Fibroblast of villous mesenchyme (primary cell): Measurements from ENCODE around the gene CA12. TPM values are rescaled to one million over a fixed set of nuclear protein-coding genes. Genes with fewer than 3 reads are reported as not detected.

ENCODE experiments used
- DNase-seq: peaks from one replicate; pipeline ENCODE4 v3.0.0-alpha.2; 2010; ENCODE audit warnings: low read depth
- H3K4me3 ChIP-seq: 2 replicates; pipeline ENCODE4 v1.5.1; 2011; ENCODE audit warnings: low read depth, mild to moderate bottlenecking, low read length
- total RNA-seq: library from RNA; depleted of rRNA; stranded (reverse); fragments of >200 nt; gene quantifications from 2 replicates; pipeline ENCODE4 v1.2.3, GENCODE V29; 2012
- TF ChIP-seq, protein P1 (sequence below): IDR thresholded peaks from 2 replicates; pipeline ENCODE4 v1.5.1; 2012; ENCODE audit warnings: low read depth, mild to moderate bottlenecking, low read length; ENCODE audit not compliant: insufficient read depth

Gene CA12
- total RNA-seq, 1 donor = 15.1 TPM

- H3K4me3 ChIP-seq = no peak overlapping the region
- TF ChIP-seq, protein P1, sequence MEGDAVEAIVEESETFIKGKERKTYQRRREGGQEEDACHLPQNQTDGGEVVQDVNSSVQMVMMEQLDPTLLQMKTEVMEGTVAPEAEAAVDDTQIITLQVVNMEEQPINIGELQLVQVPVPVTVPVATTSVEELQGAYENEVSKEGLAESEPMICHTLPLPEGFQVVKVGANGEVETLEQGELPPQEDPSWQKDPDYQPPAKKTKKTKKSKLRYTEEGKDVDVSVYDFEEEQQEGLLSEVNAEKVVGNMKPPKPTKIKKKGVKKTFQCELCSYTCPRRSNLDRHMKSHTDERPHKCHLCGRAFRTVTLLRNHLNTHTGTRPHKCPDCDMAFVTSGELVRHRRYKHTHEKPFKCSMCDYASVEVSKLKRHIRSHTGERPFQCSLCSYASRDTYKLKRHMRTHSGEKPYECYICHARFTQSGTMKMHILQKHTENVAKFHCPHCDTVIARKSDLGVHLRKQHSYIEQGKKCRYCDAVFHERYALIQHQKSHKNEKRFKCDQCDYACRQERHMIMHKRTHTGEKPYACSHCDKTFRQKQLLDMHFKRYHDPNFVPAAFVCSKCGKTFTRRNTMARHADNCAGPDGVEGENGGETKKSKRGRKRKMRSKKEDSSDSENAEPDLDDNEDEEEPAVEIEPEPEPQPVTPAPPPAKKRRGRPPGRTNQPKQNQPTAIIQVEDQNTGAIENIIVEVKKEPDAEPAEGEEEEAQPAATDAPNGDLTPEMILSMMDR = no peak
- peak; percentile 58 for DNase-seq
These were observed 49.1 kb downstream of the CA12 start for GRCh38 chr15:63332367-63333124.

GRCh38 chr15:63331456-63331855 lies 50.2 kb downstream of the CA12 start:
- H3K4me3 ChIP-seq = no peak overlapping the region
- TF ChIP-seq, protein P1 = no peak
- DNase-seq = no peak

GRCh38 chr15:63330926-63331325 lies 50.7 kb downstream of the CA12 start:
- no peak overlapping the region for H3K4me3 ChIP-seq
- no peak for DNase-seq
- TF ChIP-seq, protein P1 = no peak

DNA sequence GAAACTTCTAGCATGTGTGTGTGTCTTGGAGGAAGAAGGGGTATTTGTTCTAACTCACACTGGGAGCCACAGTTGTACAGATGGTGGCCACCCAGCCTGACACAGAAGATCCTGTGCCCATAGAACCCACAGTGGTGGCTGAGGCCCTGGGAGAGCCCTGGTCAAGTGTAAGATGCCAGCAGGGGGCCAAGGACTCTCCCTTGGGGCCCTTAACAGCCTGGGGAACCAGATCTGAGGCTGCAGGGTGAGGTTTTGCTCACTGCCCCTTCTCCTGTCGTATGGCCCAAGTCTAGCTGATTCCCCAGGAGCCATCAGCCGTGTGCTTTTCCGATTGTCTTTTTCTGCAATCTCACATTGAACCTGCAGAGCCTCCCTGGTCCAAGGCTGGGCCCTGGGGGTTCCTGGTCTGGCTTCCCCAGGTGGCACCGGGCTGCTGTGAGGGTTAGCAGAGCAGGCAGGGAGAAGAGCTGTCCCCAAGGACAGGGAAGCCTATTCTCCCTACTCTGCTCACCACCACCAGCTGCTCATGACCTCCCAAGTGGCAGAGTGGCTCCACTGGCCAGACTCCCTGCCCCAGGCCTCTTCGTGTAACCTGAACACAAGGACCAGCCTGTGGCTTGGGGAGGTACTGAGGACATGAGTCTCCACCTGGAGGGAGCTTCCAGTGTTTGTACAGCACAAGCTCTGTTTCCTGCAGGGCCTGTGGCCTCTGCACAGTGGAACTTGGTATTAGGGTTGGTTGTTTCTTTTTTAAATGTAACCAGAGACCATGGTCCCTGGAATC lies 51.9 kb downstream of the CA12 start:
- no peak for DNase-seq
- TF ChIP-seq, protein P1 = no peak
- no peak overlapping the region for H3K4me3 ChIP-seq

DNA sequence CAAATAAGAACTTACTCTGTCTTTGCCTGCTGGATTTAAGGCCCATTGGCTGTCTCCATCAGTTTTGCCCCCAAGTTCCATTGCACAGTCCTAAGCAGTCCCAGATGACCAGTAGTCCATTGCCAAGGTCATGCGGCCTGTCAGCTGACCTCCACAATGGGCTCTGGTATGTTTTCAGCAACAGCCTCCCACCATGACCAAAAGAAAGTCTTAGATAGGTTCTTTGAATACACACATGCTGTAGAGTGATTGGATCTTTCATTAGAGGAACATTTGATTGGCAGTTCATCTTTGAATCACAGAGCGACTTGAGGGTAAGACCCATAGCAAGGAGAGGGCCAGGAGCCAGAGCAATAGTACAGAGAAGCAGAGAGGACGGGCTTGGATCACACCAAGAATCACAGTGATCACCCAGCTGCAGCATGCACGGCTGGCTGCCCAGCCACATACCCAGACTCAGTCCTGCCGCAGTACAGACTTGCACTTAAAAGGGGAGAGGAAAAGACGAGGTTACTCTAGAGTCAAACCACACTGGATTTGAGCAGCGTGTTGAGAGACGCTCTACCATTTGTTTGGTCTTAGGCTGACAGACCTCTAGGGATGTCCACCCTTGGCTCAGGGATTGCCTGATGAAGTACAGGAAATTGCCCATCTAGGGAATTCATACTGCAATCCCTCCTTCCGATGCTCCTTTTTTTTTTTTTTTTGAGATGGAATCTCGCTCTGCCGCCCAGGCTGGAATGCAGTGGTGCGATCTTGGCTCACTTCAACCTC lies 53.8 kb downstream of the CA12 start:
- TF ChIP-seq, protein P1 = no peak
- DNase-seq = peak; percentile 35

GRCh38 chr15:63324770-63325169 lies 56.9 kb downstream of the CA12 start:
- DNase-seq = no peak
- TF ChIP-seq, protein P1 = no peak
- no peak overlapping the region for H3K4me3 ChIP-seq

More for the DNA sequence above, 53.8 kb downstream of the CA12 start:
- H3K4me3 ChIP-seq = no peak overlapping the region
